IPS-11a (cell line): ENCODE measurements around the gene OAF.
"Not testable (repeated sequence)": the region's sequence is repeated elsewhere in the genome, so short reads cannot be mapped to it uniquely, and the experiment has no call there.

ENCODE experiments used
- H3K4me3 ChIP-seq: one replicate; pipeline ENCODE4 v1.5.1; 2013; ENCODE audit warnings: low read depth, low read length, control low read depth

The OAF gene

DNA sequence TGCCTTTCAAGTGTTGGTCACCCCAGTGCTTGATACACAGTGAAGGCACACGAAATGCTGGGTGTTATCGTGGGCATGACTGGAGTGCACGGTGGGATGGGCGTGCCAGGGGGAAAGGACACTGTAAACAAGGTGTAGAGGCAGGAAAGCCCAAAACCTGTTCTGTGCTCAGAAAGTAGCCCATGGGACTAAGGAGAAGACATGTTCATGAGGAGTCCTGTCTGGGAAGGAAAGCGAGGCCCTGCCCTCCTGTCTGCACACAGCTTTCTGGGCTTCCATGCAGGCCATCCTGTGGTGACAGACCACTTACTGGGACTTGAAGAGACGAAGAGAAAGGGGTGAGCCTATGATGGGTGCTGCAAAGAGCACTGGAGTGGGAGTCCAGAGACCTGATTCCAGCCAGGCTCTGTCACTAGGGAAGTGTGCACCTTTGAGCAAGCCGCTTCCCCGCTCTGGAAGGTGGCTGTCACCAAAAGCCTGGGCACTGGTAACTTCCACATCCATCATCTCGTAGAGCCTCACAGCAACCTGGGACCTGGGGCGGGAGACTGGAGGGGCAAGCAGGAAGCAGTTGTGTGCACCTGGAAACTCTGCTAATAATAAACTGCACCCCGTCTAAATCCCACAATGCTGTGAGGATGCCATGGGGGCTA lies 28.3 kb downstream of the OAF start:
- H3K4me3 ChIP-seq: no peak overlapping the region

DNA sequence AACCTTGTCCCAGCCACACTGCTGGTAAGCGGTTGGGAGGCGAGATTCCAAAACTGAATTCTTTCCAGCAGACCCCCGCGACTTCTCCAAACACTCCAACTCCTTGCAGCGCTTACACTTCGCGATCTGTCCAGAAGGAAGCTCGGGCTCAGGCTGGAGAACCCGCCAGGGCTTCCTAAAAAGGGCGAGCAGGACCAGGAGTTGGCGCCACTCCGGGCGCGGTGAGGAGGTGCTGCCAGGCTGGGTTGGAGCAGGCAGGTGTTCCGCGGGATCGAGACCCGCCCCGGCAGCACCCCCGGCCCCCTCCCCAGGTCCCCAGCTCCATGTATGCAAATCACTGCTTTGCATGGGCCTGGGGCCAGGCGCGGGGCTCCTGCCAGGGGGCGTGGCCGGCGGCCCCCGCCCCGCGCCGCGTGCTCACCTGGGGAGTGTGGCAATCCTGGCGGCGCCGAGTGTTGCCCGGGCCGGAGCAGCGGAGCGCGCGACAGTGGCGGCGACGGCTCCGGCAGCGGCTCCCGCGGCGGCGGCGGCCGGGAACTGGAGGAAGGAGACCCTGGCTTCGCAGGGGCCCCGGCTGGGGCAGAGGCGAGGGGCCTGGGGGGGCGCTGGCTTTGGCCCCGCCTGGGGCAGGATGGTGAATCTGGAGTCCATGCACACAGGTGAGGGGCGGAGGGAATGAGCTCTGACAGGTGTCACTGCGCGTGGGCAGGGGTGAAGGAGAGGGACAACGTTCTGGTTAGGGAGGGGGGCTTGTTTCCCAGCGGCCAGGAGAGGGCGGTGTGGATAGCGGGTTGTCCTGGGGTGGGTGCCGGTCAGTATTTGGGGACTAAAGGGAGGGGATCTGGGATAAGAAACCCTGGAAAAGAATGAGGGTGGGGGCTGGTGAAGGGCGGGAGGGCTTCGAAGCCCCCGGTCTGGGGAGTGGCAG lies 29.1 kb downstream of the OAF start, which contains the start of gene POU2F3:
Gene POU2F3 (plus strand): TSS at position 428 of the 928 bp plus-strand sequence. CDS start 204 bp downstream, at position 632.
- H3K4me3 ChIP-seq: peak within 1 kb of the TSS; percentile 35

DNA sequence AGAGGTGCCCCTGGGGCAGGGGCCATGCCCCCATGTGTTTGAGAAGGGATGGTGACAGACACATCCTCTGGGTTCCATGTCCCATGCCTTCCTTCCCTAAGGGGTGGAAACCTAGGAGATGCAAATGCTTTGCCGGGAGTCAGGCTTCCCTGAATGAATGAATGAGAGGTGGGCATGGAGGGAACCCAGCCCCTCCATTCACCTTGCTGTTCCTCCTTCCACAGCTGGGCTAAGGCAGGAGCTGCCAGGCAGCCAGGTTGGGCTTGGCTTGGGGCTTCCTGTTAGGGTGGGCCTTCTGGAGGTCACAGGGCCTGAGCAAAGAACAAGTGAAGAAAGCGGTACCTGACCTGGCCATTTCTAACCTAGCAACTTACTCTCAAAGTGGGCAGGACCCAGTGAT lies 30.0 kb downstream of the OAF start:
- no peak overlapping the region for H3K4me3 ChIP-seq

DNA sequence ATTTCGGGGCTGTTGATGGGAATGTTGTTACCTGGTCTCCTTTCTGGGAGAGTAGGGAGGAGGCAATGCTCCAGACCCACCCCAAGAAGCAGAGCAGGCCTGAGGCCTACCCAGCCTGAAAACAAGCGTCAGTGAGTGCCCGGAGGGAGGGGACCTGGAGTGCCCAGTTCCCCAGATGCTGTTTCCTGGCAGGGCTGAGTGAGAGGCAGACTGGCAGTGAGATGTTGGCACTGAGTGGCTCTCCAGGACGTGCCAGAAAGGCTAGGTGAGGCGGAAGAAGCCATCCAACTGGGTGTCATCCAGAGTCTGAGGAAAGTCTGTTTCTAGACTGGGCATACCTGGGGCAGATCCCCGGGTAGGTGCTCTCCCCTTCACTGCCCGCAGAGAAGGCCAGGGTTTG lies 30.4 kb downstream of the OAF start:
- H3K4me3 ChIP-seq: no peak overlapping the region

GRCh38 chr11:120243221-120243620 lies 32.4 kb downstream of the OAF start:
- H3K4me3 ChIP-seq: no peak overlapping the region

GRCh38 chr11:120244476-120245365 lies 33.9 kb downstream of the OAF start:
- H3K4me3 ChIP-seq: no peak overlapping the region

DNA sequence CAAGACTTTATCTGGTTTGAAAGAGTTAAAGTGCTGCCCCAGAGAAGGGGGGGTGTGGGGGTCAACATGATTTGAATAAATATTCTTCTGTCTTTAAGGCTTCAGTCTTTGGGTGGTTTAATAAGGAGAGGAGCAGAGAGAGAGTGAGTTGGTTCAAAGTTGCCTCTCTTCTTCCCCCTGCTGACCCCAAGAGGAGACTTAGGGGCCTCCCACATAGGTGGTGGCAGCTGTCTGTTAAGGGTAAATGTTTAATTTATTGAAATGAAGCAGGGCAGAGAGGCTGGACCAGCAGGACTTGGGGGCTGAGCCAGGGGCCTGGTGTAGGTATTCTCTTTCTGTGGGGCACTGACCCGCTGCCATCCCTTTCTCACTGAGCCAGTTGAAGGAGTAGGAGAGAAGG lies 34.6 kb downstream of the OAF start:
- H3K4me3 ChIP-seq: no peak overlapping the region

GRCh38 chr11:120248551-120249278 lies 37.9 kb downstream of the OAF start:
- H3K4me3 ChIP-seq: no peak overlapping the region

DNA sequence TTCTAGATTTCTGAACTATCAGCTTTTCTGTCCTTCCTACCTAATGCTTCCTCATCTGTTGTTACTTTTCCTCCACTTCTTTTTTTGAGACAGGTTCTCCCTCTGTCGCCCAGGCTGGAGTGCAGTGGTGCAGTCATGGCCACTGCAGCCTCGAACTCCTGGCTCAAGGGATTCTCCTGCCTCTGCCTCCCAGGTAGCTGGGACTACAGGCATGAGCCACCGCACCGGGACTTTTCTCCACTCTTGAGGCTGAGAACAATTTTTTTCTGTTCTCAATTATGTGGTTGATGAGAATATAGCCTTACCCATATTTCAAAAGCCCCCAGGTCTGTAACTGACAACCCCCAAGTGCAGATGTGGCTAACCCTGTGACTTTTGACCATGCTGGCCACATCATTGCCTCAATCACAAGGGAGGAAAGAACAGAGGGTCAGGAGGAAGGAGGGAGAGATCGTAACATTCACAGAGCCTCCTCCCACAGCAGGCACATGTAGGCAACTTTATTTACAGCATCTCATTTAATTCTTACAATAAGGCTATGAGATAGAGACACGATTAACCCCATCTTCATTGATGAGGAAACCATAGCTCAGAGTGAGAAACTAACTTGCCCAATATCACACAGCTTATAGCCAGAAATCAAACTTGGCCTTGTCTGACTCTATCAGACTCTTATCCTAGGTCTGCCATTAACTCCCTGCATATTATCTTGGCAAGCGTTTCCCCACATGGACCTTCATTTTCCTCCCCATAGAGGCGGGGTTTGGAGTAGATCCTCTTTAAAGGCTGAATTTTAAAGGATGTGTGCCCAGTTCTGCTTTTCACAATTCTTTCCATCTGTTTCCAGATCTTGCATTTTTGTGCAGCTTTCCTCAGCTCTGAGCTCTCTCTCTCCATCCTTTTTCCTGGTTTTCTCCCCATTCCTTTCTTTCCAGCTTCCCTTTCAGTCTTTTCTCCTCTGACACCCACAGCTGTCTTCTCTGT lies 38.7 kb downstream of the OAF start:
- H3K4me3 ChIP-seq: no peak overlapping the region

GRCh38 chr11:120253377-120253776 lies 42.5 kb downstream of the OAF start:
- not testable (repeated sequence) for H3K4me3 ChIP-seq

GRCh38 chr11:120254788-120255518 lies 44.1 kb downstream of the OAF start:
- H3K4me3 ChIP-seq: peak overlapping the region; percentile 30

DNA sequence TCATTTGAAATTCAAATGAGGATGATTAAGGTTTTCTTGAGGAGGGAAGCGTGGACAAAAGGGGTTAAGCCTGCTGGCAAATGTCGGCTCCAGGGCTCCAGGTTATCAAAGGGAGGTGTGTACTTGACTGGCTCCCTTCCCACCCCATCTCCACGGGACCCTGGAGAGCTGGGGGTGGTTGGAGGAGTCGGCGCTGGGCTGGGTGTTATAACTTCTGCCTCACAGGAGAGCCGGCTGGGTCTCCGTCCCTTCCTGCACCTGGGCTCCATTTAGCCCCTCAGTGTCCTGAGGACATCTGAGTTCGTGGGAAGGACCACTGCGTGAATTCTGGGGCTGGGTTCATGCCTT lies 44.7 kb downstream of the OAF start:
- peak overlapping the region; percentile 30 for H3K4me3 ChIP-seq

GRCh38 chr11:120256178-120256577 lies 45.3 kb downstream of the OAF start:
- no peak overlapping the region for H3K4me3 ChIP-seq

DNA sequence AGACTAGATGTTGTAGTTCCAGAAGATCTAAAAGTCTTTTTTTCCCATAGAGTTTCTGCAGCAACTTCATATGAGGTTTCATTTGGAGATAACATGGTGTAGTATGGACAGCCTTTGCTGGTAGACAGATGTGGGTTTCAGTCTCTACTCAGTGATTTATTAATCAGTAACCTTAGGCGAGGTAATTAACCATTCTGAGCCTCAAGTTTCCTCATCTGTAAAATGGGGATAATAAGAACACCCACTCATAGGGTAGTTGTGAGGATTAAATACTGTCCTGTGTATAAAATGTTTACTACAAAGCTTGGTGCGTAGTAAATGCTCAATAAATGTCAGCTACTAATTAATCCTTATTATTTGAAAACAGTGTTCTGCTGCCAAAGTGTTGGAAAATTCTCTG lies 45.9 kb downstream of the OAF start:
- H3K4me3 ChIP-seq: no peak overlapping the region

- no peak overlapping the region for H3K4me3 ChIP-seq
These were observed 46.5 kb downstream of the OAF start for GRCh38 chr11:120257346-120257745.

DNA sequence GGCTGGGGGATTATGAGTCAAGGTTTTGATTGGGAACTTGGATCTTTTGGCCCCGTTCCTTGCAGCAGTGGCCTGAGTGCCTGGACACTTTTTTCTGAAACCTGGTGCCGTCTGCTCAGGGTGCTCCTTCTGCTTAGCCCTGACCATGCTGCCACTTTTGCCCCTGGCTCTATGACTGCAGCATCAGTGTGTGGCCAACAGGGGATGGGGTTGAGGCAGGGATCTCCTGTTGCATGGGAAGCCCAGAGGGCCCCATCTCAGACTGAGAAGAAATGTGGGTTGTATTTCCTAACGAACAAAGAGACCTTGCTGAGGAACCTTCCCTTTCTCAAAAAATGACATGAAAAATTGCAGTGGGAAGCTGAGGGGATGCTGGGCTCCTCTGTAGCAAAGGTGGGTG lies 47.8 kb downstream of the OAF start:
- H3K4me3 ChIP-seq: no peak overlapping the region

DNA sequence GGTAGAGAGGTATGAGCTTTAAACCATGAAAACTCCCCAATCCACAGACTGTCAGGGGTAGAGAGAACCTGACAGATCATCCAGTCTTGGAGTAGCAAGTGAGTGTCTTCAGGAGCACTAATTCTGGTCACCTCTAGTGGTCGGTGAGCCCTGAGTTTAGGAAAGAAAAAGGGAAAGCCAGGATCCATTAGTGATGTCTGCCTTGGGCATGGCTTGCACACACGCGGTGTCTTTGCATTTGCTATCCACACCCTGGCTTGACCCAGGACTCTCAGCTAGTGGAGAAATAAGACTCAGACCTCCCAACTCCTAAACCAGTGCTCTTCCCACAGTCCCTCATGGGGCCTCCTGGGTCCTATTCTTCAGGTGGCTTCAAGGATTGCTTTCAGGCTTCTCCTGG lies 48.4 kb downstream of the OAF start:
- H3K4me3 ChIP-seq: no peak overlapping the region

DNA sequence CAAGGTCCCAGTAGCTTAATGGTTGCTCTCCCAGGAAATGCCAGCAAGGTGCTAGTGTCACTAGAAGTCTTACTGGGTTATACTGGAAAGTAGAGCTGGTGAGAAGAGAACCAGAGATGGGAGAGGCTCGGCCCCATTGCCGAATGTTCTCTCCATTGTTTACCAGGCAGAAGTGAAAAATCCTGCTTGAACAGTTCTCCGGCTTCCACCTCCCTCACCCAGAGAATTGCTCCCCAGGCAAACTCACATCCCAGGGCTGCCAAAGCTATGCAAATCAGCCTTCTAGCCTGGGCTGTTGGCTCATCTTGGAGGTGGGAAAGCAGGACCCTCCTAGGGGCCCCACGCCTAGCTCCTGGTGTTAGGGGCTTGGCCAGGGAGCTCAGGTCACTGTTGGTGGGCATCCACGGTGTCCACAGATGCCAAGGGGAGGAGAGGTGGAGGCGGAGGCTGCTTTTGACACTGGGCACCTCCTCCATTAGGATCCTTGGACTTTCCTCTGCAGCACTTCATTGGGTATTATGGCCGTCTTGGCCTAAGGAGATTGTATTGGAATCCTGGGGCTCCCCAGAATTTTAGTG lies 49.2 kb downstream of the OAF start:
- H3K4me3 ChIP-seq: no peak overlapping the region
